Measurements from ENCODE around the gene FSTL5.

FSTL5 gene

GRCh38 chr4:161920304-161921052 lies 243.3 kb downstream of the FSTL5 start:
- ChIA-PET CTCF (no interaction called here), POLR2A (no interaction called here)
- DNase-seq (ENCODE audit: extremely low spot score): no peak
- TF ChIP-seq CTBP1 (IDR thresholded peaks at IDR 0.05; ENCODE audit: borderline replicate concordance): no peak
- TF ChIP-seq TARDBP (IDR thresholded peaks at IDR 0.05): no peak
- TF ChIP-seq NFRKB (IDR thresholded peaks at IDR 0.05): no peak
- no peak for TF ChIP-seq ZNF384 (IDR thresholded peaks at IDR 0.05)
- no peak for TF ChIP-seq FOXK2 (IDR thresholded peaks at IDR 0.05)
- TF ChIP-seq SUZ12 (IDR thresholded peaks at IDR 0.05): no peak
- no peak for TF ChIP-seq LEF1 (IDR thresholded peaks at IDR 0.05; ENCODE audit: borderline replicate concordance)
- no peak for TF ChIP-seq BHLHE40 (IDR thresholded peaks at IDR 0.05; ENCODE audit: borderline replicate concordance)
- no peak for TF ChIP-seq SP1 (IDR thresholded peaks at IDR 0.05)
- no peak for TF ChIP-seq FOXM1 (IDR thresholded peaks at IDR 0.05; ENCODE audit: borderline replicate concordance)
- no peak for TF ChIP-seq FOXA1 (IDR thresholded peaks at IDR 0.05)

GRCh38 chr4:161919442-161920220 lies 244.2 kb downstream of the FSTL5 start:
- ChIA-PET CTCF (no interaction called here), POLR2A (no interaction called here)
- no peak for DNase-seq (ENCODE audit: extremely low spot score)
- no peak for TF ChIP-seq PKNOX1 (IDR thresholded peaks at IDR 0.05)
- TF ChIP-seq ZNF384 (IDR thresholded peaks at IDR 0.05): no peak
- no peak for TF ChIP-seq NFRKB (IDR thresholded peaks at IDR 0.05)
- TF ChIP-seq TARDBP (IDR thresholded peaks at IDR 0.05): no peak
- TF ChIP-seq ARNT (IDR thresholded peaks at IDR 0.05): no peak

- no peak for DNase-seq (ENCODE audit: extremely low spot score)
- TF ChIP-seq TARDBP (IDR thresholded peaks at IDR 0.05) (no peak), CTBP1 (IDR thresholded peaks at IDR 0.05; ENCODE audit: borderline replicate concordance) (no peak), PKNOX1 (IDR thresholded peaks at IDR 0.05) (no peak), NFRKB (IDR thresholded peaks at IDR 0.05) (no peak), ZNF384 (IDR thresholded peaks at IDR 0.05) (no peak), LEF1 (IDR thresholded peaks at IDR 0.05; ENCODE audit: borderline replicate concordance) (no peak), BHLHE40 (IDR thresholded peaks at IDR 0.05; ENCODE audit: borderline replicate concordance) (no peak), ELF4 (IDR thresholded peaks at IDR 0.05) (no peak), ARNT (IDR thresholded peaks at IDR 0.05) (no peak), L3MBTL2 (conservative IDR thresholded peaks at IDR 0.05) (no peak), FOXM1 (IDR thresholded peaks at IDR 0.05; ENCODE audit: borderline replicate concordance) (no peak), HDGF (IDR thresholded peaks at IDR 0.05; ENCODE audit: borderline replicate concordance) (no peak), FOXK2 (IDR thresholded peaks at IDR 0.05) (no peak), SP1 (IDR thresholded peaks at IDR 0.05) (no peak), SUZ12 (IDR thresholded peaks at IDR 0.05) (no peak), FOXA1 (IDR thresholded peaks at IDR 0.05) (no peak)
- POLR2A ChIA-PET: no interaction called here
- CTCF ChIA-PET: no interaction called here
Measured at GRCh38 chr4:161916035-161916434, 247.8 kb downstream of the FSTL5 start.

- POLR2A ChIA-PET: no interaction called here
- no peak for TF ChIP-seq HDGF (IDR thresholded peaks at IDR 0.05; ENCODE audit: borderline replicate concordance)
- no peak for TF ChIP-seq FOXA1 (IDR thresholded peaks at IDR 0.05)
- TF ChIP-seq ARNT (IDR thresholded peaks at IDR 0.05): no peak
- TF ChIP-seq FOXM1 (IDR thresholded peaks at IDR 0.05; ENCODE audit: borderline replicate concordance): no peak
- no peak for TF ChIP-seq PKNOX1 (IDR thresholded peaks at IDR 0.05)
- no peak for TF ChIP-seq FOXK2 (IDR thresholded peaks at IDR 0.05)
- TF ChIP-seq ZNF384 (IDR thresholded peaks at IDR 0.05): no peak
- no peak for TF ChIP-seq NFRKB (IDR thresholded peaks at IDR 0.05)
- no peak for TF ChIP-seq SUZ12 (IDR thresholded peaks at IDR 0.05)
- no peak for TF ChIP-seq SP1 (IDR thresholded peaks at IDR 0.05)
- TF ChIP-seq CTBP1 (IDR thresholded peaks at IDR 0.05; ENCODE audit: borderline replicate concordance): no peak
- TF ChIP-seq BHLHE40 (IDR thresholded peaks at IDR 0.05; ENCODE audit: borderline replicate concordance): no peak
- no peak for TF ChIP-seq ELF4 (IDR thresholded peaks at IDR 0.05)
- no peak for TF ChIP-seq TARDBP (IDR thresholded peaks at IDR 0.05)
- no peak for TF ChIP-seq LEF1 (IDR thresholded peaks at IDR 0.05; ENCODE audit: borderline replicate concordance)
- TF ChIP-seq L3MBTL2 (conservative IDR thresholded peaks at IDR 0.05): no peak
- CTCF ChIA-PET: no interaction called here
- no peak for DNase-seq (ENCODE audit: extremely low spot score)
Measured at GRCh38 chr4:161907590-161907955, 256.2 kb downstream of the FSTL5 start.

- DNase-seq (ENCODE audit: extremely low spot score): no peak
- TF ChIP-seq L3MBTL2 (conservative IDR thresholded peaks at IDR 0.05) (no peak), CTBP1 (IDR thresholded peaks at IDR 0.05; ENCODE audit: borderline replicate concordance) (no peak), FOXA1 (IDR thresholded peaks at IDR 0.05) (no peak), ELF4 (IDR thresholded peaks at IDR 0.05) (no peak), FOXM1 (IDR thresholded peaks at IDR 0.05; ENCODE audit: borderline replicate concordance) (no peak), SUZ12 (IDR thresholded peaks at IDR 0.05) (no peak)
- ChIA-PET CTCF (no interaction called here), POLR2A (no interaction called here)
Measured at GRCh38 chr4:161906836-161907589, 256.8 kb downstream of the FSTL5 start.
